Measurements from ENCODE around the gene ACSS2. TPM values are rescaled to one million over a fixed set of nuclear protein-coding genes. Genes with fewer than 3 reads are reported as not detected.

ACSS2 gene
- total RNA-seq, 1 donor from 2014 or later: 18.7 TPM

- Histone ChIP-seq H3K9me3 (ENCODE audit: insufficient read depth, low read depth, low read length) (no peaks in the 10 kb centered on the region), H3K27ac (ENCODE audit: low read depth, low read length) (no peak overlapping the region), H3K4me2 (ENCODE audit: low read length) (no peak overlapping the region), H3K4me3 (ENCODE audit: insufficient read depth, low read depth, low read length) (no peak overlapping the region), H3K79me2 (ENCODE audit: insufficient read depth, low read length) (no peaks in the 10 kb centered on the region), H4K20me1 (ENCODE audit: insufficient read depth, low read length) (peaks cover 13% of the 10 kb centered on the region), H3K4me1 (ENCODE audit: insufficient read depth, low read length) (no peaks in the 10 kb centered on the region), H3K9ac (ENCODE audit: low read length) (no peak overlapping the region), H3K36me3 (ENCODE audit: insufficient read depth, low read length) (peaks cover 2% of the 10 kb centered on the region), H3K27me3 (ENCODE audit: insufficient read depth, low read length) (no peaks in the 10 kb centered on the region), H2AFZ (ENCODE audit: low read depth, low read length) (no peak overlapping the region)
- no peak overlapping the region for H3K27ac Mint-ChIP-seq (ENCODE audit: unreplicated experiment)
- H3K36me3 Mint-ChIP-seq (ENCODE audit: low read depth, unreplicated experiment): peaks cover 18% of the 10 kb centered on the region
- no peak overlapping the region for H3K4me3 Mint-ChIP-seq (ENCODE audit: unreplicated experiment)
- H3K9me3 Mint-ChIP-seq (ENCODE audit: unreplicated experiment): no peaks in the 10 kb centered on the region
- TF ChIP-seq EZH2 (IDR thresholded peaks at IDR 0.05; ENCODE audit: insufficient read depth, low read length) (no peak), CTCF (IDR thresholded peaks at IDR 0.05; ENCODE audit: insufficient read depth, low read depth, low read length) (no peak)
- H3K4me1 Mint-ChIP-seq (ENCODE audit: low read depth, unreplicated experiment): no peaks in the 10 kb centered on the region
- no peaks in the 10 kb centered on the region for H3K27me3 Mint-ChIP-seq (ENCODE audit: low read depth, unreplicated experiment)
- DNase-seq (ENCODE audit: low read depth): no peak
- FAIRE-seq: no peak
These were observed 16.4 kb upstream of the ACSS2 start for GRCh38 chr20:34859826-34860545.

GRCh38 chr20:34861386-34862084 lies 14.9 kb upstream of the ACSS2 start:
- Mint-ChIP-seq H3K9me3 (ENCODE audit: unreplicated experiment) (no peaks in the 10 kb centered on the region), H3K36me3 (ENCODE audit: low read depth, unreplicated experiment) (peaks cover 13% of the 10 kb centered on the region), H3K4me3 (ENCODE audit: unreplicated experiment) (no peak overlapping the region), H3K27me3 (ENCODE audit: low read depth, unreplicated experiment) (no peaks in the 10 kb centered on the region), H3K4me1 (ENCODE audit: low read depth, unreplicated experiment) (no peaks in the 10 kb centered on the region), H3K27ac (ENCODE audit: unreplicated experiment) (no peak overlapping the region)
- Histone ChIP-seq H4K20me1 (ENCODE audit: insufficient read depth, low read length) (peaks cover 17% of the 10 kb centered on the region), H3K79me2 (ENCODE audit: insufficient read depth, low read length) (no peaks in the 10 kb centered on the region), H3K4me3 (ENCODE audit: insufficient read depth, low read depth, low read length) (no peak overlapping the region), H3K27ac (ENCODE audit: low read depth, low read length) (no peak overlapping the region), H3K36me3 (ENCODE audit: insufficient read depth, low read length) (no peaks in the 10 kb centered on the region), H2AFZ (ENCODE audit: low read depth, low read length) (no peak overlapping the region), H3K4me1 (ENCODE audit: insufficient read depth, low read length) (no peaks in the 10 kb centered on the region), H3K4me2 (ENCODE audit: low read length) (no peak overlapping the region), H3K9me3 (ENCODE audit: insufficient read depth, low read depth, low read length) (no peaks in the 10 kb centered on the region), H3K27me3 (ENCODE audit: insufficient read depth, low read length) (no peaks in the 10 kb centered on the region), H3K9ac (ENCODE audit: low read length) (no peak overlapping the region)
- TF ChIP-seq EZH2 (IDR thresholded peaks at IDR 0.05; ENCODE audit: insufficient read depth, low read length) (no peak), CTCF (IDR thresholded peaks at IDR 0.05; ENCODE audit: insufficient read depth, low read depth, low read length) (no peak)
- FAIRE-seq: no peak
- no peak for DNase-seq (ENCODE audit: low read depth)

- Histone ChIP-seq H4K20me1 (ENCODE audit: insufficient read depth, low read length) (peaks cover 17% of the 10 kb centered on the region), H3K27me3 (ENCODE audit: insufficient read depth, low read length) (no peaks in the 10 kb centered on the region), H3K9me3 (ENCODE audit: insufficient read depth, low read depth, low read length) (no peaks in the 10 kb centered on the region), H2AFZ (ENCODE audit: low read depth, low read length) (no peak overlapping the region), H3K4me2 (ENCODE audit: low read length) (no peak overlapping the region), H3K79me2 (ENCODE audit: insufficient read depth, low read length) (no peaks in the 10 kb centered on the region), H3K27ac (ENCODE audit: low read depth, low read length) (no peak overlapping the region), H3K4me3 (ENCODE audit: insufficient read depth, low read depth, low read length) (no peak overlapping the region), H3K9ac (ENCODE audit: low read length) (no peak overlapping the region), H3K4me1 (ENCODE audit: insufficient read depth, low read length) (no peaks in the 10 kb centered on the region), H3K36me3 (ENCODE audit: insufficient read depth, low read length) (no peaks in the 10 kb centered on the region)
- no peak for FAIRE-seq
- Mint-ChIP-seq H3K36me3 (ENCODE audit: low read depth, unreplicated experiment) (peaks cover 13% of the 10 kb centered on the region), H3K27ac (ENCODE audit: unreplicated experiment) (no peak overlapping the region), H3K27me3 (ENCODE audit: low read depth, unreplicated experiment) (no peaks in the 10 kb centered on the region), H3K9me3 (ENCODE audit: unreplicated experiment) (no peaks in the 10 kb centered on the region), H3K4me3 (ENCODE audit: unreplicated experiment) (no peak overlapping the region), H3K4me1 (ENCODE audit: low read depth, unreplicated experiment) (no peaks in the 10 kb centered on the region)
- DNase-seq (ENCODE audit: low read depth): no peak
- TF ChIP-seq CTCF (IDR thresholded peaks at IDR 0.05; ENCODE audit: insufficient read depth, low read depth, low read length): no peak
- no peak for TF ChIP-seq EZH2 (IDR thresholded peaks at IDR 0.05; ENCODE audit: insufficient read depth, low read length)
These were observed 13.7 kb upstream of the ACSS2 start for GRCh38 chr20:34862724-34863123.
